Neural cell (in vitro differentiated cells): ENCODE measurements around the gene NBPF6. TPM values are rescaled to one million over a fixed set of nuclear protein-coding genes. Genes with fewer than 3 reads are reported as not detected.

ENCODE experiments used
- H2AFZ ChIP-seq: fragments of 200-600, 300-800 bp; sonication (generic), shearing (Covaris generic); 2 replicates; pipeline ENCODE4 v1.6.0; 2014; ENCODE audit warnings: low read depth, mild to moderate bottlenecking, antibody characterized with exemption, low read length, moderate library complexity
- H3F3A ChIP-seq: fragments of 200-600 bp; shearing (Covaris generic); 2 replicates; pipeline ENCODE4 v1.6.1; 2016; ENCODE audit warnings: mild to moderate bottlenecking, moderate library complexity, mixed read lengths, antibody characterized with exemption, low read length; ENCODE audit not compliant: insufficient read depth, poor library complexity, severe bottlenecking
- H3K27ac ChIP-seq: fragments of 200-600, 300-800 bp; sonication (generic), shearing (Covaris generic); 2 replicates; pipeline ENCODE4 v1.5.1; 2014; ENCODE audit warnings: mild to moderate bottlenecking, low read length, moderate library complexity
- H3K27me3 ChIP-seq: fragments of 300-800, 200-600 bp; sonication (generic), shearing (Covaris generic); 2 replicates; pipeline ENCODE4 v1.6.0; 2014; ENCODE audit warnings: mild to moderate bottlenecking, low read depth, low read length, moderate library complexity; ENCODE audit not compliant: insufficient read depth
- H3K36me3 ChIP-seq: fragments of 300-800, 200-600 bp; sonication (generic), shearing (Covaris generic); 2 replicates; pipeline ENCODE4 v1.5.1; 2014; ENCODE audit warnings: mild to moderate bottlenecking, antibody characterized with exemption, low read length, moderate library complexity; ENCODE audit not compliant: insufficient read depth
- H3K4me2 ChIP-seq: fragments of 300-800, 200-600 bp; sonication (generic), shearing (Covaris generic); 2 replicates; pipeline ENCODE4 v1.6.0; 2014; ENCODE audit warnings: mild to moderate bottlenecking, low read length
- H3K4me3 ChIP-seq: fragments of 300-800, 200-600 bp; sonication (generic), shearing (Covaris generic); 2 replicates; pipeline ENCODE4 v1.5.1; 2014; ENCODE audit warnings: mild to moderate bottlenecking, low read length, moderate library complexity
- H3K79me2 ChIP-seq: fragments of 200-600 bp; shearing (Covaris generic); replicated peaks from 2 replicates; pipeline ENCODE4 v1.6.0; 2014; ENCODE audit warnings: mild to moderate bottlenecking, low read length, moderate library complexity; ENCODE audit not compliant: insufficient read depth
- H3K9ac ChIP-seq: fragments of 300-800, 200-600 bp; sonication (generic), shearing (Covaris generic); 2 replicates; pipeline ENCODE4 v1.6.1; 2016; ENCODE audit warnings: mild to moderate bottlenecking, low read length, mixed read lengths
- H3K9me2 ChIP-seq: fragments of 200-600 bp; shearing (Covaris generic); 2 replicates; pipeline ENCODE4 v1.6.1; 2016; ENCODE audit warnings: mild to moderate bottlenecking, low read length, mixed read lengths; ENCODE audit not compliant: insufficient read depth
- H3K9me3 ChIP-seq: fragments of 200-600, 300-800 bp; sonication (generic), shearing (Covaris generic); 2 replicates; pipeline ENCODE4 v1.6.1; 2016; ENCODE audit warnings: mild to moderate bottlenecking, mixed run types, low read length, moderate library complexity, mixed read lengths
- H4K20me1 ChIP-seq: fragments of 200-600 bp; shearing (Covaris generic); 2 replicates; pipeline ENCODE4 v1.6.1; 2016; ENCODE audit warnings: mild to moderate bottlenecking, mixed run types; ENCODE audit not compliant: insufficient read depth
- EP300 ChIP-seq: fragments of 450-650 bp; conservative IDR thresholded peaks from 2 replicates; pipeline ENCODE4 v1.6.1; 2014; ENCODE audit warnings: antibody characterized with exemption, mild to moderate bottlenecking, moderate library complexity; ENCODE audit not compliant: poor library complexity, severe bottlenecking
- EZH2 ChIP-seq: fragments of 200-600, 300-800 bp; shearing (Covaris generic), sonication (generic); IDR thresholded peaks from 2 replicates; pipeline ENCODE4 v1.6.1; 2014; ENCODE audit warnings: antibody characterized with exemption, low read length, borderline replicate concordance, mild to moderate bottlenecking; ENCODE audit not compliant: insufficient read depth, poor library complexity, severe bottlenecking
- MXI1 ChIP-seq: fragments of 450-650 bp; conservative IDR thresholded peaks from 2 replicates; pipeline ENCODE4 v1.6.1; 2014; ENCODE audit warnings: antibody characterized with exemption, mild to moderate bottlenecking; ENCODE audit not compliant: poor library complexity, severe bottlenecking
- POLR2AphosphoS5 ChIP-seq: IDR thresholded peaks from 2 replicates; pipeline ENCODE4 v1.6.1; 2012
- RAD21 ChIP-seq: fragments of 450-650 bp; conservative IDR thresholded peaks from 2 replicates; pipeline ENCODE4 v1.6.1; 2014; ENCODE audit warnings: antibody characterized with exemption, mild to moderate bottlenecking, moderate library complexity
- SMC3 ChIP-seq: fragments of 450-650 bp; conservative IDR thresholded peaks from 2 replicates; pipeline ENCODE4 v1.6.1; 2014; ENCODE audit warnings: antibody characterized with exemption, mild to moderate bottlenecking, moderate library complexity; ENCODE audit not compliant: poor library complexity
- TAF1 ChIP-seq: IDR thresholded peaks from 2 replicates; pipeline ENCODE4 v1.6.1; 2012; ENCODE audit warnings: low read depth
- polyA plus RNA-seq: library from polyadenylated mRNA; depleted of rRNA; stranded (reverse); fragments of >200 nt; gene quantifications from 2 replicates; pipeline ENCODE4 v1.2.3, GENCODE V29; 2014
- TF ChIP-seq, protein P1 (sequence below): fragments of 450-650 bp; IDR thresholded peaks from 2 replicates; pipeline ENCODE4 v1.5.1; 2014; ENCODE audit warnings: antibody characterized with exemption, mild to moderate bottlenecking, moderate library complexity; ENCODE audit not compliant: poor library complexity, severe bottlenecking
- TF ChIP-seq, protein P2 (sequence below): IDR thresholded peaks from 2 replicates; pipeline ENCODE4 v1.6.1; 2012; ENCODE audit warnings: borderline replicate concordance

Gene NBPF6
- polyA plus RNA-seq, 1 donor from 2014 or later: not detected

DNA sequence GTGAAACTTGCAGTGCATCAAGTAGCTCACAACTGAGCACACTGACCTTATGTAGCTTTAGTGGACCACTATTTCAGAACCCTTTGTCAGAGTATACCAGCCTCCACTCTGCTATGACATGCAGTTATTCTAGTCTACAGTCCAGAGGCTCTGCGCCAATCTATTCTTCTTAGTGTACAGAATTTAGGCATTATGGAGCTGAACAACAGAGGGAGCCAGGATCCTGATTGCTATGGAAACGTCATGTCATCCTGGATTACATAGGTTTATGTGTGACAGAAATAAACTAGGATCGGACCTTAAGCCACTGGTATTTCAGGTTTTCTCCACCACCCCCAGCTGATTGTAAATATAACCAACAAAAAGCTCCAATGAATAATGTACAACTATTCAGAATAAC, 61.6 kb downstream of the NBPF6 start:
- no peaks in the 10 kb centered on the region for H3K79me2 ChIP-seq
- no peak overlapping the region for H3K4me2 ChIP-seq
- TF ChIP-seq, protein P1, sequence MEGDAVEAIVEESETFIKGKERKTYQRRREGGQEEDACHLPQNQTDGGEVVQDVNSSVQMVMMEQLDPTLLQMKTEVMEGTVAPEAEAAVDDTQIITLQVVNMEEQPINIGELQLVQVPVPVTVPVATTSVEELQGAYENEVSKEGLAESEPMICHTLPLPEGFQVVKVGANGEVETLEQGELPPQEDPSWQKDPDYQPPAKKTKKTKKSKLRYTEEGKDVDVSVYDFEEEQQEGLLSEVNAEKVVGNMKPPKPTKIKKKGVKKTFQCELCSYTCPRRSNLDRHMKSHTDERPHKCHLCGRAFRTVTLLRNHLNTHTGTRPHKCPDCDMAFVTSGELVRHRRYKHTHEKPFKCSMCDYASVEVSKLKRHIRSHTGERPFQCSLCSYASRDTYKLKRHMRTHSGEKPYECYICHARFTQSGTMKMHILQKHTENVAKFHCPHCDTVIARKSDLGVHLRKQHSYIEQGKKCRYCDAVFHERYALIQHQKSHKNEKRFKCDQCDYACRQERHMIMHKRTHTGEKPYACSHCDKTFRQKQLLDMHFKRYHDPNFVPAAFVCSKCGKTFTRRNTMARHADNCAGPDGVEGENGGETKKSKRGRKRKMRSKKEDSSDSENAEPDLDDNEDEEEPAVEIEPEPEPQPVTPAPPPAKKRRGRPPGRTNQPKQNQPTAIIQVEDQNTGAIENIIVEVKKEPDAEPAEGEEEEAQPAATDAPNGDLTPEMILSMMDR: peak; percentile 51
- TF ChIP-seq EP300 (no peak), RAD21 (no peak)
- H3K9me2 ChIP-seq: no peaks in the 10 kb centered on the region
- no peaks in the 10 kb centered on the region for H4K20me1 ChIP-seq
- no peaks in the 10 kb centered on the region for H3K9me3 ChIP-seq
- no peaks in the 10 kb centered on the region for H3K27me3 ChIP-seq
- H3K4me3 ChIP-seq: no peak overlapping the region
- peak overlapping the region; percentile 5 for H3K27ac ChIP-seq
- no peaks in the 10 kb centered on the region for H3K36me3 ChIP-seq
- H2AFZ ChIP-seq: no peak overlapping the region
- H3F3A ChIP-seq: no peaks in the 10 kb centered on the region
- no peak overlapping the region for H3K9ac ChIP-seq

DNA sequence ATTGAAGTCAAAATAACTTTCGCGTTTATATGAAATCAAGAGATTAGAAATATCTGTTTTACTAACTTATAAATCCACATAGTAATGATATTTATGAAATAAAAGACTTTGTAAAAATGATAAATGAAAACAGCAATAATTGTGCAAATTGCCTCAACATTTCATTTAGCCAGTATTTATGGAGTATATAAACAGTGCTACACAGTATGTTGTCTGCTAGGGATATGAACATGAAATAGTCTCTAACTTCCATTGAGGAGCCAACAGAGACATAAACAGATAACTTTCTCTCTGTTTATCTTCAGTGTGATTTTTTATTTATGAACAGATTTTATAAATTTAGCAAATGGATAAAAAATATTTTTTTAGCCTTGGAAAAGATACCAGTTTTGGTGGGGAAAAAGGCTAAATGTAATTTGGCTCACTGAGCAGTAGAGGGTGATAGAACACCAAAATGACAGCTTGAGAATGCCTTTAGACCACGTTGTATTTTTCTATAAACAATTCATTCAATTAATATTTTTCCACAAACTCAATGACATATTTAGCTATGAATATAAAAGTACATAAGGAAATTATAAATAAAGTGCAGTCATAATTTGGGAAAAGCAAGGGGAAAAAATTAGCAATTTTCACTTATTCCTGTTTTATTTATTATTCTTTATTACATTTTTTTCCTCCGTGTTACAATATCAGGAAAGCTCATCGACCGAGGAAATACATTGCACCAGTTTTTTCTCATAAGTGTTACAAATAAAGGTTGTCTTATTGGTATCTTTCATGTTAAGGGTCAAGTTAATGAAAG, 62.3 kb downstream of the NBPF6 start:
- Histone ChIP-seq H3K9me3 (no peaks in the 10 kb centered on the region), H2AFZ (no peak overlapping the region), H3K9me2 (no peaks in the 10 kb centered on the region), H3K27me3 (no peaks in the 10 kb centered on the region), H3K27ac (no peak overlapping the region), H4K20me1 (no peaks in the 10 kb centered on the region), H3K79me2 (no peaks in the 10 kb centered on the region), H3K4me2 (no peak overlapping the region), H3K9ac (no peak overlapping the region), H3F3A (no peaks in the 10 kb centered on the region), H3K4me3 (no peak overlapping the region), H3K36me3 (no peaks in the 10 kb centered on the region)
- TF ChIP-seq RAD21 (peak; percentile 84), TAF1 (no peak), EP300 (no peak), MXI1 (no peak), POLR2AphosphoS5 (no peak), EZH2 (no peak), SMC3 (peak; percentile 78)
- TF ChIP-seq, protein P2, sequence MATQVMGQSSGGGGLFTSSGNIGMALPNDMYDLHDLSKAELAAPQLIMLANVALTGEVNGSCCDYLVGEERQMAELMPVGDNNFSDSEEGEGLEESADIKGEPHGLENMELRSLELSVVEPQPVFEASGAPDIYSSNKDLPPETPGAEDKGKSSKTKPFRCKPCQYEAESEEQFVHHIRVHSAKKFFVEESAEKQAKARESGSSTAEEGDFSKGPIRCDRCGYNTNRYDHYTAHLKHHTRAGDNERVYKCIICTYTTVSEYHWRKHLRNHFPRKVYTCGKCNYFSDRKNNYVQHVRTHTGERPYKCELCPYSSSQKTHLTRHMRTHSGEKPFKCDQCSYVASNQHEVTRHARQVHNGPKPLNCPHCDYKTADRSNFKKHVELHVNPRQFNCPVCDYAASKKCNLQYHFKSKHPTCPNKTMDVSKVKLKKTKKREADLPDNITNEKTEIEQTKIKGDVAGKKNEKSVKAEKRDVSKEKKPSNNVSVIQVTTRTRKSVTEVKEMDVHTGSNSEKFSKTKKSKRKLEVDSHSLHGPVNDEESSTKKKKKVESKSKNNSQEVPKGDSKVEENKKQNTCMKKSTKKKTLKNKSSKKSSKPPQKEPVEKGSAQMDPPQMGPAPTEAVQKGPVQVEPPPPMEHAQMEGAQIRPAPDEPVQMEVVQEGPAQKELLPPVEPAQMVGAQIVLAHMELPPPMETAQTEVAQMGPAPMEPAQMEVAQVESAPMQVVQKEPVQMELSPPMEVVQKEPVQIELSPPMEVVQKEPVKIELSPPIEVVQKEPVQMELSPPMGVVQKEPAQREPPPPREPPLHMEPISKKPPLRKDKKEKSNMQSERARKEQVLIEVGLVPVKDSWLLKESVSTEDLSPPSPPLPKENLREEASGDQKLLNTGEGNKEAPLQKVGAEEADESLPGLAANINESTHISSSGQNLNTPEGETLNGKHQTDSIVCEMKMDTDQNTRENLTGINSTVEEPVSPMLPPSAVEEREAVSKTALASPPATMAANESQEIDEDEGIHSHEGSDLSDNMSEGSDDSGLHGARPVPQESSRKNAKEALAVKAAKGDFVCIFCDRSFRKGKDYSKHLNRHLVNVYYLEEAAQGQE: no peak
- TF ChIP-seq, protein P1: peak; percentile 79
